ENCODE results near the gene RAD9A.

RAD9A gene

DNA sequence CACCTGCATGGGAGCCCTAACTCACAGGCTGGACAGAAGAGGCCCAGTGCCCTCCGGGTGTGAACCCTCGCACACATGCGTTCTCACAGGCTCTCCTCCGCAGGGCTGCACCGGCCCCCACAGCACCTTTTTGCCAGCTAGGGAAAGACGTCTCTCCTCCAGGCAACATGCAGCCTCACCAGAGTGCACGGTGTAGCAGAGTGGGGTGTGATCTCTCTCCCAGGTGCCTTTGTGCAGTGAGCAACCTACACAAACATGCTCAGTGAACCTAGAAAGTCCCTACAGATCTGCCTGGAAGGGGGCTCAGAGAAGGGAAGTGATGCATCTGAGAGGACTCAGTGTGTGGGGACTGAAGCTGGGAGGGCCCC is 20.0 kb downstream of the RAD9A start:
- H3K9me3 ChIP-seq (ENCODE audit: control insufficient read depth, insufficient read depth, low read depth, low read length): no peaks in the 10 kb centered on the region
- ChIA-PET CTCF (interaction anchor here (0.6 to 1.5 kb wide), 3 partner anchors 8 to 43 kb away, joined by 3 to 7 read pairs (median 4); partner anchors contain the start of genes CABP4 and PPP1CA), POLR2A (interaction anchor here (1.7 kb wide), 1 partner anchor 11 kb away, joined by 6 read pairs; the partner anchor contains the start of gene PPP1CA)
- no peaks in the 10 kb centered on the region for H3K36me3 ChIP-seq (ENCODE audit: control insufficient read depth in 2 of 2, insufficient read depth in 1 of 2, low read length in 2 of 2)
- no peaks in the 10 kb centered on the region for H3K4me1 ChIP-seq (ENCODE audit: control insufficient read depth, insufficient read depth, low read length)
- no peak for TF ChIP-seq RBAK (tag by site-specific recombination; IDR thresholded peaks at IDR 0.05)
- no peak for TF ChIP-seq ZNF624 (tag by site-specific recombination; IDR thresholded peaks at IDR 0.05)
- no peak for TF ChIP-seq ZNF146 (tag by site-specific recombination; IDR thresholded peaks at IDR 0.05)
- TF ChIP-seq ZBTB48 (tag by site-specific recombination; IDR thresholded peaks at IDR 0.05): no peak
- no peak for TF ChIP-seq ZNF132 (tag by site-specific recombination; IDR thresholded peaks at IDR 0.05; ENCODE audit: borderline replicate concordance)
- no peak for TF ChIP-seq MYNN (tag by site-specific recombination; IDR thresholded peaks at IDR 0.05; ENCODE audit: borderline replicate concordance)
- TF ChIP-seq, protein P1, sequence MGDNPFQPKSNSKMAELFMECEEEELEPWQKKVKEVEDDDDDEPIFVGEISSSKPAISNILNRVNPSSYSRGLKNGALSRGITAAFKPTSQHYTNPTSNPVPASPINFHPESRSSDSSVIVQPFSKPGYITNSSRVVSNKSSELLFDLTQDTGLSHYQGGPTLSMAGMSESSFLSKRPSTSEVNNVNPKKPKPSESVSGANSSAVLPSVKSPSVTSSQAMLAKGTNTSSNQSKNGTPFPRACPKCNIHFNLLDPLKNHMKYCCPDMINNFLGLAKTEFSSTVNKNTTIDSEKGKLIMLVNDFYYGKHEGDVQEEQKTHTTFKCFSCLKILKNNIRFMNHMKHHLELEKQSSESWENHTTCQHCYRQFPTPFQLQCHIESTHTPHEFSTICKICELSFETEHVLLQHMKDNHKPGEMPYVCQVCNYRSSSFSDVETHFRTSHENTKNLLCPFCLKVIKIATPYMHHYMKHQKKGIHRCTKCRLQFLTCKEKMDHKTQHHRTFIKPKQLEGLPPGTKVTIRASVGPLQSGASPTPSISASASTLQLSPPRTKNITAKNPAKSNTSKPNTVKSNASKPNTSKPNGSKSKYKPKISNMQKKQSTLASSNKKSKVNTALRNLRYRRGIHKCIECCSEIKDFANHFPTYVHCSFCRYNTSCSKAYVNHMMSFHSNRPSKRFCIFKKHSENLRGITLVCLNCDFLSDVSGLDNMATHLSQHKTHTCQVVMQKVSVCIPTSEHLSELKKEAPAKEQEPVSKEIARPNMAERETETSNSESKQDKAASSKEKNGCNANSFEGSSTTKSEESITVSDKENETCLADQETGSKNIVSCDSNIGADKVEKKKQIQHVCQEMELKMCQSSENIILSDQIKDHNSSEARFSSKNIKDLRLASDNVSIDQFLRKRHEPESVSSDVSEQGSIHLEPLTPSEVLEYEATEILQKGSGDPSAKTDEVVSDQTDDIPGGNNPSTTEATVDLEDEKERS (tag by site-specific recombination; IDR thresholded peaks at IDR 0.05): no peak
- TF ChIP-seq, protein P2, sequence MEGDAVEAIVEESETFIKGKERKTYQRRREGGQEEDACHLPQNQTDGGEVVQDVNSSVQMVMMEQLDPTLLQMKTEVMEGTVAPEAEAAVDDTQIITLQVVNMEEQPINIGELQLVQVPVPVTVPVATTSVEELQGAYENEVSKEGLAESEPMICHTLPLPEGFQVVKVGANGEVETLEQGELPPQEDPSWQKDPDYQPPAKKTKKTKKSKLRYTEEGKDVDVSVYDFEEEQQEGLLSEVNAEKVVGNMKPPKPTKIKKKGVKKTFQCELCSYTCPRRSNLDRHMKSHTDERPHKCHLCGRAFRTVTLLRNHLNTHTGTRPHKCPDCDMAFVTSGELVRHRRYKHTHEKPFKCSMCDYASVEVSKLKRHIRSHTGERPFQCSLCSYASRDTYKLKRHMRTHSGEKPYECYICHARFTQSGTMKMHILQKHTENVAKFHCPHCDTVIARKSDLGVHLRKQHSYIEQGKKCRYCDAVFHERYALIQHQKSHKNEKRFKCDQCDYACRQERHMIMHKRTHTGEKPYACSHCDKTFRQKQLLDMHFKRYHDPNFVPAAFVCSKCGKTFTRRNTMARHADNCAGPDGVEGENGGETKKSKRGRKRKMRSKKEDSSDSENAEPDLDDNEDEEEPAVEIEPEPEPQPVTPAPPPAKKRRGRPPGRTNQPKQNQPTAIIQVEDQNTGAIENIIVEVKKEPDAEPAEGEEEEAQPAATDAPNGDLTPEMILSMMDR (tag by site-specific recombination; IDR thresholded peaks at IDR 0.05): no peak
- TF ChIP-seq ZNF707 (tag by site-specific recombination; IDR thresholded peaks at IDR 0.05): no peak
- no peak for TF ChIP-seq SP7 (tag by site-specific recombination; IDR thresholded peaks at IDR 0.05)
- no peak for TF ChIP-seq SCRT2 (tag by site-specific recombination; IDR thresholded peaks at IDR 0.05)
- TF ChIP-seq, protein P3, sequence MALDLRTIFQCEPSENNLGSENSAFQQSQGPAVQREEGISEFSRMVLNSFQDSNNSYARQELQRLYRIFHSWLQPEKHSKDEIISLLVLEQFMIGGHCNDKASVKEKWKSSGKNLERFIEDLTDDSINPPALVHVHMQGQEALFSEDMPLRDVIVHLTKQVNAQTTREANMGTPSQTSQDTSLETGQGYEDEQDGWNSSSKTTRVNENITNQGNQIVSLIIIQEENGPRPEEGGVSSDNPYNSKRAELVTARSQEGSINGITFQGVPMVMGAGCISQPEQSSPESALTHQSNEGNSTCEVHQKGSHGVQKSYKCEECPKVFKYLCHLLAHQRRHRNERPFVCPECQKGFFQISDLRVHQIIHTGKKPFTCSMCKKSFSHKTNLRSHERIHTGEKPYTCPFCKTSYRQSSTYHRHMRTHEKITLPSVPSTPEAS (tag by site-specific recombination; IDR thresholded peaks at IDR 0.05): no peak
- no peak for TF ChIP-seq ZNF843 (tag by site-specific recombination; IDR thresholded peaks at IDR 0.05)
- TF ChIP-seq ZBTB17 (tag by site-specific recombination; IDR thresholded peaks at IDR 0.05): no peak
- H3K4me3 ChIP-seq (ENCODE audit: low read depth, low read length): no peak overlapping the region
- H3K27ac ChIP-seq (ENCODE audit: extremely low read depth, low read depth, low read length): no peak overlapping the region

DNA sequence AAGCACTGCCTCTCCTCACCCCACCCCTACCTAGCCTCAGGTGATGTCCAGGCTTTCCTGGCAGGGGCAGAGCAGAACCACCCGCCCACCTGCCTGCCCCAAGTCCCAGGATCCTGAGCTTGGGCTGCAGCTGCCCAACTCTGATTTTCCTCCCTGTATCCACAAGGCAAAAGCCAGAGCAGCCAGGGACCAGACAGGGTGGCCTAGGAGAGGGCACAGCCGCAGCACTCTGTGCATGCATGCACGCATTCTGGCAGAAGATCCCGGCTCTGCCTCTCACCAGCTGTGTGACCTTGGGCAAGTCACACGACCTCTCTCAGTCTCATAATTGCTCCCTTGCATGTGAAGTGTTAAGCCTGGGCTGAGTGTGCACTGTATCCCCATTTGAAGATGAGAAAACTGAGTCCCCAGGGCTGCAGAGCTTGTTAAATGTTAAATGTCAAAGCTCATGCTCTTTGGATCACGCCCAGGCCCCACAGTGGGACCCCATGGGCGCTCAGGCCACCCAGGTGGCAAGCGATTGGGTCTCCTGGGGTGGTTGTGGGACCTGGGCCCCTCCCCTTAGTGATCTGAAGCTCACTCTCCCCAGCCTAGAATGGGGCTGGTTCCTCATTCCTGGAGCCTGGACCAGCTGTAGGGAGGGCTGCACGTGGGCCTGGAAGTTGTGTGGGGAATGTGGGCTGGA is 20.9 kb downstream of the RAD9A start:
- no peaks in the 10 kb centered on the region for H3K36me3 ChIP-seq (ENCODE audit: control insufficient read depth in 2 of 2, insufficient read depth in 1 of 2, low read length in 2 of 2)
- POLR2A ChIA-PET: interaction anchor here (0.6 to 2.4 kb wide), 5 partner anchors 10 to 52 kb away, joined by 3 to 14 read pairs (median 6); partner anchors contain the start of gene PPP1CA
- CTCF ChIA-PET: interaction anchor here (0.6 to 1.5 kb wide), 3 partner anchors 11 to 42 kb away, joined by 3 to 7 read pairs (median 3); partner anchors contain the start of genes CABP4 and PPP1CA
- H3K4me1 ChIP-seq (ENCODE audit: control insufficient read depth, insufficient read depth, low read length): no peaks in the 10 kb centered on the region
- no peak overlapping the region for H3K4me3 ChIP-seq (ENCODE audit: low read depth, low read length)
- peak; percentile 92 for TF ChIP-seq GLIS1 (tag by site-specific recombination; IDR thresholded peaks at IDR 0.05)
- no peak for TF ChIP-seq ZNF433 (tag by site-specific recombination; IDR thresholded peaks at IDR 0.05; ENCODE audit: low read depth)
- no peaks in the 10 kb centered on the region for H3K9me3 ChIP-seq (ENCODE audit: control insufficient read depth, insufficient read depth, low read depth, low read length)
- no peak overlapping the region for H3K27ac ChIP-seq (ENCODE audit: extremely low read depth, low read depth, low read length)

All from HEK293 (cell line).